Right lobe of liver (tissue), 4 donors: ENCODE results near the gene RAF1.

Source experiments
- CTCF ChIP-seq, 4 donors: fragments of 200-600 bp in 3 of 4; fragments of 450-650 bp in 1 of 4; IDR thresholded peaks; one replicate each; pipeline versions ENCODE4 v1.5.1 to v1.8.0; 2016 to 2022; ENCODE audit warnings: antibody characterized with exemption in 4 of 4, mild to moderate bottlenecking in 2 of 4
- POLR2A ChIP-seq: fragments of 450-650 bp; IDR thresholded peaks from one replicate; pipeline ENCODE4 v1.6.1; 2017; ENCODE audit warnings: antibody characterized with exemption, mild to moderate bottlenecking
- donor health status: DM: no; HTN: no; CAD: no.
- donor health status: DM: no; HTN: no; CAD: no.
- donor health status: DM: no; HTN: yes; CAD: no.

GRCh38 chr3:12553921-12554391 lies 110.0 kb downstream of the RAF1 start:
- TF ChIP-seq CTCF (IDR thresholded peaks at IDR 0.05) (no peak), POLR2A (no peak)
